A673 (cell line): ENCODE data around the gene HOXC12.
A peak's percentile ranks its signal among the peaks of the same experiment; 100 is the strongest.

Experiments used
- CTCF ChIP-seq: fragments of 300-800, 200-600 bp; sonication (generic); conservative IDR thresholded peaks from 2 replicates; pipeline ENCODE4 v1.5.1; 2017; ENCODE audit warnings: low read depth, mild to moderate bottlenecking, antibody characterized with exemption, low read length, moderate library complexity, mixed read lengths
- EZH2 ChIP-seq: fragments of 200-600 bp; sonication (generic); IDR thresholded peaks from 2 replicates; pipeline ENCODE4 v1.6.1; 2017; ENCODE audit warnings: borderline replicate concordance, low read depth, mild to moderate bottlenecking, mixed read lengths, antibody characterized with exemption, low read length; ENCODE audit not compliant: poor library complexity, severe bottlenecking

- TF ChIP-seq EZH2 (no peak), CTCF (peak; percentile 80)
Measured at GRCh38 chr12:53989227-53990113, 34.8 kb downstream of the HOXC12 start.
